ENCODE data around the gene ZC3HAV1.
"Not testable (repeated sequence)": the region's sequence is repeated elsewhere in the genome, so short reads cannot be mapped to it uniquely, and the experiment has no call there.

The ZC3HAV1 gene

DNA sequence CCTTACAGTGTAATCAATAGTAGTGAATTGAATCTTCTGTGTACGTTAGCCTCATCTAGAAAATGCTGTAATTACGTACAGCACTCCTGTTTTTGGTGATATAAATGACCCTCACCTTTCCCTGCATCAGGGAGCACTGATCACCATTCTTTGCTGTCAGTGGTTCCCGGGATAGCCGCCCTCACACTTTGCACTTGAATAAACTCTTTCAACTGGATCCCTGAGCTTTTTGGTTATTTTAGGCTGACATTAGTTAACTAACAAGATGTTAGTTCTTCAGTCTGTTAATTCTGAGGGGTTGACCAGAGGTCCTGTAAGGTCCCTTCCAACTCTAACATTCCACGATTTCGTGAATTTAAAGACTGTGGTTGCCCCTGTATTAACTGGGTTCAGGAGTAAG lies 23.4 kb upstream of the ZC3HAV1 start:
- H3K4me2 ChIP-seq (ENCODE audit: low read length): peak overlapping the region; percentile 77
- H3K4me1 ChIP-seq (ENCODE audit: control insufficient read depth, low read depth, low read length): no peaks in the 10 kb centered on the region
- H3K27ac ChIP-seq (ENCODE audit: low read depth, low read length): no peak overlapping the region
- H3K79me2 ChIP-seq (ENCODE audit: control insufficient read depth, insufficient read depth, low read length): no peaks in the 10 kb centered on the region
- H2BK15ac ChIP-seq (replicated peaks; ENCODE audit: low read depth): no peak overlapping the region
- no peak overlapping the region for H2BK120ac ChIP-seq (ENCODE audit: low read depth, low read length)
- H3K27me3 ChIP-seq (ENCODE audit: insufficient read depth, low read length, poor library complexity): no peaks in the 10 kb centered on the region
- no peak overlapping the region for H3K18ac ChIP-seq (ENCODE audit: low read length)
- H3K4me3 ChIP-seq (ENCODE audit: low read length): no peak overlapping the region
- H3K23ac ChIP-seq (ENCODE audit: low read length): no peak overlapping the region
- H4K5ac ChIP-seq (ENCODE audit: low read length): no peak overlapping the region
- no peaks in the 10 kb centered on the region for H3K36me3 ChIP-seq (ENCODE audit: control insufficient read depth, insufficient read depth, low read length)
- H2AK5ac ChIP-seq (ENCODE audit: low read length): no peak overlapping the region
- no peak for DNase-seq
- peak overlapping the region; percentile 45 for H3K56ac ChIP-seq (ENCODE audit: low read length)
- no peak overlapping the region for H2BK5ac ChIP-seq (ENCODE audit: low read length)
- no peaks in the 10 kb centered on the region for H3K79me1 ChIP-seq (ENCODE audit: low read length)
- WGBS (ENCODE audit: extremely low coverage, insufficient coverage, low lambda C conversion rate): no CpG with 5 or more reads among the region's 6 CpGs
- peak overlapping the region; percentile 71 for H3K9ac ChIP-seq (ENCODE audit: low read length)
- no peak overlapping the region for H3K4ac ChIP-seq (ENCODE audit: low read depth, low read length)
- no peak overlapping the region for H4K8ac ChIP-seq (ENCODE audit: low read depth, low read length)

DNA sequence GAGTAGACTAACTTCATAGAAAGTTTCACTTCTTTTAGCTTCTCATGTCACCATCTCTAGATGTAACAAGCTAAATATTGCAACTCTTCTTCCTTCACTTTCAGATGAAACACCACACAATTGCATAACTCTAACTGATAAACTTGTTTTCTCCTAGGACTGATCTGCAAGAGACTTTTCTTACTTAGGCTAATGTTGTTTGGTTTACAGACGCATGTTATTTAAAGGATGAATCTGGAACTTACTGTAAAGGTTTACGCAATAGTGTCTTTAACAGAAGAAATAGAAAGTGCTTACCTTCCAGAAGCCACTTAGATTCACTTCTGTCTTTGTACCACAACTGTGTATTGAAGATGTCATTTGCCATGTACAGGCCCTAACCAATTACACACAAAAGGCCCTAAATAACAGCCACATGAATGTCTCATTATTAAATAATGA lies 22.1 kb upstream of the ZC3HAV1 start:
- Histone ChIP-seq H2AK5ac (ENCODE audit: low read length) (no peak overlapping the region), H3K79me1 (ENCODE audit: low read length) (no peaks in the 10 kb centered on the region), H2BK120ac (ENCODE audit: low read depth, low read length) (no peak overlapping the region), H3K9ac (ENCODE audit: low read length) (no peak overlapping the region), H3K36me3 (ENCODE audit: control insufficient read depth, insufficient read depth, low read length) (no peaks in the 10 kb centered on the region), H3K56ac (ENCODE audit: low read length) (no peak overlapping the region), H3K4me2 (ENCODE audit: low read length) (no peak overlapping the region), H3K4me3 (ENCODE audit: low read length) (no peak overlapping the region), H3K27me3 (ENCODE audit: insufficient read depth, low read length, poor library complexity) (no peaks in the 10 kb centered on the region), H4K8ac (ENCODE audit: low read depth, low read length) (no peak overlapping the region), H3K27ac (ENCODE audit: low read depth, low read length) (no peak overlapping the region), H3K79me2 (ENCODE audit: control insufficient read depth, insufficient read depth, low read length) (no peaks in the 10 kb centered on the region), H4K5ac (ENCODE audit: low read length) (no peak overlapping the region), H3K4me1 (ENCODE audit: control insufficient read depth, low read depth, low read length) (no peaks in the 10 kb centered on the region), H3K23ac (ENCODE audit: low read length) (no peak overlapping the region), H2BK15ac (replicated peaks; ENCODE audit: low read depth) (no peak overlapping the region), H2BK5ac (ENCODE audit: low read length) (no peak overlapping the region), H3K4ac (ENCODE audit: low read depth, low read length) (no peak overlapping the region), H3K18ac (ENCODE audit: low read length) (no peak overlapping the region)
- no peak for DNase-seq
- WGBS (ENCODE audit: extremely low coverage, insufficient coverage, low lambda C conversion rate): no CpG with 5 or more reads among the region's 2 CpGs

DNA sequence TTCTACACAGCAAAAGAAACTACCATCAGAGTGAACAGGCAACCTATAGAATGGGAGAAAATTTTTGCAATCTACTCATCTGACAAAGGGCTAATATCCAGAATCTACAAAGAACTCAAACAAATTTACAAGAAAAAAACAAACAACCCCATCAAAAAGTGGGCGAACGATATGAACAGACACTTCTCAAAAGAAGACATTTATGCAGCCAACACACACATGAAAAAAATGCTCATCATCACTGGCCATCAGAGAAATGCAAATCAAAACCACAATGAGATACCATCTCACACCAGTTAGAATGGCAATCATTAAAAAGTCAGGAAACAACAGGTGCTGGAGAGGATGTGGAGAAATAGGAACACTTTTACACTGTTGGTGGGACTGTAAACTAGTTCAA lies 20.3 kb upstream of the ZC3HAV1 start:
- H2AK5ac ChIP-seq (ENCODE audit: low read length); H3K4me3 ChIP-seq (ENCODE audit: low read length); H3K27ac ChIP-seq (ENCODE audit: low read depth, low read length); H3K4me1 ChIP-seq (ENCODE audit: control insufficient read depth, low read depth, low read length); H4K5ac ChIP-seq (ENCODE audit: low read length); H4K8ac ChIP-seq (ENCODE audit: low read depth, low read length); H2BK15ac ChIP-seq (replicated peaks; ENCODE audit: low read depth); H3K4me2 ChIP-seq (ENCODE audit: low read length); H3K23ac ChIP-seq (ENCODE audit: low read length); H3K36me3 ChIP-seq (ENCODE audit: control insufficient read depth, insufficient read depth, low read length); H3K79me1 ChIP-seq (ENCODE audit: low read length); H3K4ac ChIP-seq (ENCODE audit: low read depth, low read length); H3K56ac ChIP-seq (ENCODE audit: low read length); H3K27me3 ChIP-seq (ENCODE audit: insufficient read depth, low read length, poor library complexity); H3K79me2 ChIP-seq (ENCODE audit: control insufficient read depth, insufficient read depth, low read length); H2BK120ac ChIP-seq (ENCODE audit: low read depth, low read length); H3K9ac ChIP-seq (ENCODE audit: low read length); H2BK5ac ChIP-seq (ENCODE audit: low read length); DNase-seq; H3K18ac ChIP-seq (ENCODE audit: low read length): not testable (repeated sequence)
- no CpG with 5 or more reads among the region's 2 CpGs for WGBS (ENCODE audit: extremely low coverage, insufficient coverage, low lambda C conversion rate)

DNA sequence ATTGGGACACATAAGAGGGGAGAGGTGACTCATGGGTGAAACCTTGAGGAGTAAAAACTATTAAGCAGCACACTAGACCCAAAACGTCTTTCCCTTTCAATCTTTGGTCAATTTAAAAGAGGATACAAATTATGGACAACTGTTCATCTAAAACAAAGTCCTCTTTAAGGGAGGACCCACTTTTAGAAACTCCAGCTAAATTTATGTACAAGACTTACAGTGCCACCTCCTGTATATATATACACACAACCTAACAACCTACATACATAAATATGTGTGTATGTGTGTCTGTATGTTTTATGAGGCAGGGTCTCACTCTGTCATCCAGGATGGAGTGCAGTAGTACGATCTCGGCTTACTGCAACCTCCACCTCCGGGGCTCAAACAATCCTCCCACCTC lies 18.1 kb upstream of the ZC3HAV1 start:
- H3K18ac ChIP-seq (ENCODE audit: low read length): no peak overlapping the region

DNA sequence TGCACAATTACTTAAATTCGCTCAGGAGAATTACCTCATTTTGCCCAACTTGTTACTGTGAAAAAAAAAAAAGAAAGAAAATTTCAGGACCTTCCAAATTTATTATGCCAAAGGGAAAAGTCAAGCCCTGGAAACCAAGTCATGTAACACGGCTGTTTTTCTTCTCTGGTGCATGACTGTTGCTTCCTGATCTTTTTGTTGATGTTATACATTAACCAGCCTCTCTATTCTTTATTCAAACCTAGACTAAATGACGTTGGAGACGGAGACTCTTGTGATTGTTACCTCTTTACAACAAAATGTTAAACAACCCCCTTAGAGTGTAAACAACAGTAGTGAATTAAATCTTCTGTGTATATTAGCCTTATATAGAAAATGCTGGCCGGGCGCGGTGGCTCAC lies 16.1 kb upstream of the ZC3HAV1 start:
- Histone ChIP-seq H3K27ac (ENCODE audit: low read depth, low read length) (no peak overlapping the region), H3K4me2 (ENCODE audit: low read length) (no peak overlapping the region), H3K18ac (ENCODE audit: low read length) (no peak overlapping the region), H3K23ac (ENCODE audit: low read length) (no peak overlapping the region), H3K9ac (ENCODE audit: low read length) (no peak overlapping the region), H3K27me3 (ENCODE audit: insufficient read depth, low read length, poor library complexity) (no peaks in the 10 kb centered on the region), H3K36me3 (ENCODE audit: control insufficient read depth, insufficient read depth, low read length) (no peaks in the 10 kb centered on the region), H4K5ac (ENCODE audit: low read length) (no peak overlapping the region), H3K79me2 (ENCODE audit: control insufficient read depth, insufficient read depth, low read length) (no peaks in the 10 kb centered on the region), H3K56ac (ENCODE audit: low read length) (no peak overlapping the region), H3K79me1 (ENCODE audit: low read length) (no peaks in the 10 kb centered on the region), H2AK5ac (ENCODE audit: low read length) (no peak overlapping the region), H4K8ac (ENCODE audit: low read depth, low read length) (no peak overlapping the region), H2BK15ac (replicated peaks; ENCODE audit: low read depth) (no peak overlapping the region), H3K4me1 (ENCODE audit: control insufficient read depth, low read depth, low read length) (peaks cover 2% of the 10 kb centered on the region), H2BK120ac (ENCODE audit: low read depth, low read length) (peak overlapping the region; percentile 12), H3K4ac (ENCODE audit: low read depth, low read length) (no peak overlapping the region), H2BK5ac (ENCODE audit: low read length) (no peak overlapping the region), H3K4me3 (ENCODE audit: low read length) (no peak overlapping the region)
- no CpG with 5 or more reads among the region's 7 CpGs for WGBS (ENCODE audit: extremely low coverage, insufficient coverage, low lambda C conversion rate)
- DNase-seq: no peak

More for the DNA sequence above, 18.1 kb upstream of the ZC3HAV1 start:
- H3K4me3 ChIP-seq (ENCODE audit: low read length): no peak overlapping the region
- DNase-seq: no peak
- H3K23ac ChIP-seq (ENCODE audit: low read length): no peak overlapping the region
- no peak overlapping the region for H4K8ac ChIP-seq (ENCODE audit: low read depth, low read length)
- no peak overlapping the region for H3K9ac ChIP-seq (ENCODE audit: low read length)
- no peak overlapping the region for H3K4me2 ChIP-seq (ENCODE audit: low read length)
- H3K27me3 ChIP-seq (ENCODE audit: insufficient read depth, low read length, poor library complexity): no peaks in the 10 kb centered on the region
- peaks cover 2% of the 10 kb centered on the region for H3K4me1 ChIP-seq (ENCODE audit: control insufficient read depth, low read depth, low read length)
- no peak overlapping the region for H2BK15ac ChIP-seq (replicated peaks; ENCODE audit: low read depth)
- H4K5ac ChIP-seq (ENCODE audit: low read length): no peak overlapping the region
- no peaks in the 10 kb centered on the region for H3K79me2 ChIP-seq (ENCODE audit: control insufficient read depth, insufficient read depth, low read length)
- H2BK120ac ChIP-seq (ENCODE audit: low read depth, low read length): no peak overlapping the region
- H3K56ac ChIP-seq (ENCODE audit: low read length): no peak overlapping the region
- no peaks in the 10 kb centered on the region for H3K36me3 ChIP-seq (ENCODE audit: control insufficient read depth, insufficient read depth, low read length)
- H3K27ac ChIP-seq (ENCODE audit: low read depth, low read length): no peak overlapping the region
- H3K79me1 ChIP-seq (ENCODE audit: low read length): no peaks in the 10 kb centered on the region
- no CpG with 5 or more reads among the region's 4 CpGs for WGBS (ENCODE audit: extremely low coverage, insufficient coverage, low lambda C conversion rate)
- no peak overlapping the region for H2BK5ac ChIP-seq (ENCODE audit: low read length)
- H2AK5ac ChIP-seq (ENCODE audit: low read length): no peak overlapping the region
- no peak overlapping the region for H3K4ac ChIP-seq (ENCODE audit: low read depth, low read length)

DNA sequence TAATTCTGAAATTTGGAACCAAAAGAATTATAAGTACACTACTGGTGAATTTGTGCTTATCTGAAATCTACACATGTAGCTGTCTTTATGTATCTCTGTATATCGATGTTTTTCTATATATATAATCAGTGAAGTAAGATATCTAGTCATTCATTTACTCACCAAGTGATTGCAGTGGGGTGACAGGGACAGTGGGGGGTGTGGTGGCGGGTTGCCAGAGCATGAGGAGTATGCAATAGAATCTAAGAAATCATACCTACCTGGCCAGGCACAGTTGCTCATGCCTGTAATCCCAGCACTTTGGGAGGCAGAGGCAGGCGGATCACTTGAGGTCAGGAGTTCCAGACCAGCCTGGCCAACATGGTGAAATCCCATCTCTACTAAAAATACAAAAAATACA lies 15.5 kb upstream of the ZC3HAV1 start:
- not testable (repeated sequence) for H2BK15ac ChIP-seq (replicated peaks; ENCODE audit: low read depth); H3K36me3 ChIP-seq (ENCODE audit: control insufficient read depth, insufficient read depth, low read length)

More for the DNA sequence above, 15.5 kb upstream of the ZC3HAV1 start:
- not testable (repeated sequence) for H3K27me3 ChIP-seq (ENCODE audit: insufficient read depth, low read length, poor library complexity); H4K8ac ChIP-seq (ENCODE audit: low read depth, low read length); H3K79me1 ChIP-seq (ENCODE audit: low read length); H3K56ac ChIP-seq (ENCODE audit: low read length); H3K4me2 ChIP-seq (ENCODE audit: low read length); H4K5ac ChIP-seq (ENCODE audit: low read length); H2BK120ac ChIP-seq (ENCODE audit: low read depth, low read length); H3K4ac ChIP-seq (ENCODE audit: low read depth, low read length); H3K9ac ChIP-seq (ENCODE audit: low read length); H3K23ac ChIP-seq (ENCODE audit: low read length); H3K4me3 ChIP-seq (ENCODE audit: low read length); H3K79me2 ChIP-seq (ENCODE audit: control insufficient read depth, insufficient read depth, low read length); H2AK5ac ChIP-seq (ENCODE audit: low read length); H3K27ac ChIP-seq (ENCODE audit: low read depth, low read length); H2BK5ac ChIP-seq (ENCODE audit: low read length); DNase-seq; H3K18ac ChIP-seq (ENCODE audit: low read length); H3K4me1 ChIP-seq (ENCODE audit: control insufficient read depth, low read depth, low read length)
- WGBS (ENCODE audit: extremely low coverage, insufficient coverage, low lambda C conversion rate): no CpG with 5 or more reads among the region's 3 CpGs
